MM.1S (cell line): ENCODE measurements around the gene DPYSL4.

Source experiments
- CTCF ChIP-seq: fragments of 300-600 bp; sonication (generic); IDR thresholded peaks from 2 replicates; pipeline ENCODE4 v1.5.1; 2016; ENCODE audit warnings: antibody characterized with exemption, low read length, mixed read lengths
- EZH2 ChIP-seq: fragments of 300-600 bp; sonication (generic); optimal IDR thresholded peaks from 2 replicates; pipeline ENCODE3; 2017; ENCODE audit warnings: low read depth, mild to moderate bottlenecking, antibody characterized with exemption, low read length, mixed read lengths

- TF ChIP-seq CTCF (no peak), EZH2 (no peak)
Measured at GRCh38 chr10:132152896-132153580, 33.7 kb upstream of the DPYSL4 start.
